GM19467 (cell line): ENCODE measurements around the gene C11orf54.

Source experiments
- ATAC-seq: cut with Tn5 transposase; IDR thresholded peaks from one replicate; pipeline ENCODE4 v1.9.1; 2021; ENCODE audit warnings: mild to moderate bottlenecking, moderate library complexity; ENCODE audit not compliant: unreplicated experiment

Gene C11orf54

DNA sequence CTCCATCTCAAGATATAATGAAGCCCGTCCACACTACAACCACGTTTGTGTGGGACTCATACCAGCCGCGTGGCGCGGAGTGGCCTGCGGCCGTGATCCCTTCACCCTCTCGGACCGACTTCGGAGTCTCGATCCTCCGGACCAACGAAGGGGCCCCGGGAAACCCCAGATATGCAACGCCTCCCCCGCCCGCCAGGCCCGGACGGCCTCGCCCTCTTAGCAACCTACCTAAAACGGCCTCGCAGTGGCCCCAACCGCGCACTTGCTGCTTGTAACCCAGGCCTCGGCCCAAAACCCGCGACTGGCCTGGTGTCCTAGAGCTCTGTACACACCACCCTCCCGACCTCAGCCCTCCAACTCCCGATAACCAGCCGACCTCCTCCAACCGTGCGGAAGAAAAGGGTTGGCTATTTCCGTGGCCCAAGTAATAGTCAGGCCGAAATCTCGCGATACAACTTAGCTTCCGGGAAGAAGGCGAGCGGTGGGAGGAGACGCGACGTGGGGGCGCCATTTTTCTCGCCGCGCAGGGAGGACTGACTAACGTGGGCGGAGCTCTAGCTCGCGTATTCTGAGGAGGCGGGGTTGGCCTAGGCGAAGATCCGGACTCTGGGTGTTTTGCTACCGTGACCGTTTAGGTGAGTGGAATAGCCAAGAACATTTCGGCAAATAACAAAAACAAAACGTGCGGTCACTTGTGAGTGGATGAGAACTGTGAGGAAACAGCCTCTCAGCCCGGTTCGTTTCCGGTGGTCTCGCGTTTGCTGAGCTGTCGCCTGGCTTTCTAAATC lies at the start of gene C11orf54, which contains the start of gene TAF1D:
C11orf54 (plus strand) TSS at position 579 of the 788 bp plus-strand sequence. CDS start 5,722 bp downstream, outside the sequence.
TAF1D (minus strand) TSS at position 402 of the 788 bp plus-strand sequence. CDS start 2,191 bp downstream, outside the sequence.
- ATAC-seq = peak; percentile 90

DNA sequence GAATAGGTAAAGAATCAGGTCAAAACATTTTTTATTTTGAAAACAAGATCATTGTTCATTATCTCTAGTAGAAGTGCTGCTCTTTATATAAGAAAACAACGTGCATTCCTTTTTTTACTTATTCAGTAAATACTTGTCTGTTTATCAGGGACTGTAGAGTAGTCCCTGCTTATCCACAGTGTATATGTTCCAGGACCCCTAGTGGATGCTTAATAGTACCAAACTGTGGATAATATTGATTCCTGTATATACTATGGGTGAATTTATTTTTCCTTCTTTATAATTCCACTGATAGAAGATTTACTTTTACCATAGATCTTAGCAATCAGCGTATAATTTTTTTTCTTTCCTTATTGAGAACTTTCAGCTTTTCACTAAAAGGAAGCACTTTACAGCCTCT lies 47.4 kb upstream of the C11orf54 start:
- no peak for ATAC-seq

DNA sequence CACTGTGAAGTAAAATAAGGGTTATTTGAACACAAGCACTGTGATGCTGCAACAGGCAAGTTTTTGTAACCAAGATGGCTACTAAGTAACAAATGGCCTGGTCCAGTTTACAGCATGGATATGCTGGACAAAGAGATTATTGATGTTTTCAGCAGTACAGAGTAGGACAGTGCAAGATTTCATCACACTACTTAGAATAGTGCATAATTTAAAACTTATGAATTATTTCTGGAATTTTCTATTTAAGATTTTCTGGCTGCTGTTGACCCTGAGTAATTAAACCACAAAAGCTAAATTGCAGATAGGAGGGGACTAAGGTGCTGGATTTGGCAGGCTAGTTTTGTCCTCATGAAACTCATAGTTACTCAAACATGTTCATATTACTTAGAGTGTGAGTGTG lies 46.9 kb upstream of the C11orf54 start:
- ATAC-seq = no peak

DNA sequence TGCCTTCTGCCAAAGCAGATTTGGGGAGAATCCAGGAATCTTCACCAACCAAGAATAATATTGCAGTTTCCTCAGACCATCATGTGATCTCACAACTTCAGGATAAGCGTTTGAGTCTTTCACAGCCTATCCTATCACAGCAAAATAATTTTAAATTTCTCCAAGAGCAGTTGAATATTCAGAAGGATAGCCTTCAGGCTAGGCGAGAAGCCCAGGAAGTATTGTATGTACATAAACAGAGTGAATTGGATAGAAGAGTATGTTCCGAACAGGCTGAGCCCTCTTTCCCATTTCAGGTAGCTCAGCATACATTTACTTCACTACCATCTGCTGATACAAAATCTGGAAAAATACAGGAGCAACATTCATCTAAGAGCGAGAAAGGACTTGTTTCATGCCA lies 43.9 kb upstream of the C11orf54 start:
- no peak for ATAC-seq

DNA sequence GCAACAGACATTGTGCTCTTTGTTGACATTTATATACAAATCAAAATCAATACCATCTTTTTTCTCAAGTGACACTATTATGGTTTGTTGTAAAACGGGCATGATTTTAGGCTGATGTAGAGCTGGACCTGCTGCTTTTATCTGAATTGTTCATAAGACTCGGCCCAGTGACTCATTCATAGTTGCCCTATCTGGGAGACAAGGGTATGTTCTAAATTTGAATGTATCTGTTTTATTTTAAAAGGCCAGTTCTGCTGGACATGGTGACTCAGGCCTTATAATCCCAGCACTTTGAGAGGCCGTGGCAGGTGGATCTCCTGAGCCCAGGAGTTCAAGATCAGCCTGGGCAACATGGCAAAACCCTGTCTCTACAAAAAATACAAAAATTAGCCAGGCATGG lies 40.6 kb upstream of the C11orf54 start:
- ATAC-seq = no peak

DNA sequence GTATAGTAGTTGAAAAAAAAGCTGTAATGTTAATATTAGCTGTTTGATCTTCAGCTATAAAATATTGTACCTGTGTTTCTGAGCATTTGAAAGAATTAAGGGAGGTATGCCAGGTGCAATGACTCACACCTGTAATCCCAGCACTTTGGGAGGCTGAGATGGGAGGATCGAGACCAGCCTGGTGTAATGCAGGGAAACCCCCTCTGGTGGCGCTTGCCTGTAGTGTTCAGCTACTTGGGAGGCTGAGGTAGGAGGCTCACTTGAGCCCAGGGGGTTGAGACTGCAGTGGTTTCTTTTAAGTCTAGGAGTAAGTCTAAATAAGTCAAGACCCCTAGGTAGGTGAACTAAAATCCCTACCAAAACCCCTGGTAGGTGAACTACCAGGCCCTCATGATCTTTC lies 37.2 kb upstream of the C11orf54 start:
- ATAC-seq = no peak

DNA sequence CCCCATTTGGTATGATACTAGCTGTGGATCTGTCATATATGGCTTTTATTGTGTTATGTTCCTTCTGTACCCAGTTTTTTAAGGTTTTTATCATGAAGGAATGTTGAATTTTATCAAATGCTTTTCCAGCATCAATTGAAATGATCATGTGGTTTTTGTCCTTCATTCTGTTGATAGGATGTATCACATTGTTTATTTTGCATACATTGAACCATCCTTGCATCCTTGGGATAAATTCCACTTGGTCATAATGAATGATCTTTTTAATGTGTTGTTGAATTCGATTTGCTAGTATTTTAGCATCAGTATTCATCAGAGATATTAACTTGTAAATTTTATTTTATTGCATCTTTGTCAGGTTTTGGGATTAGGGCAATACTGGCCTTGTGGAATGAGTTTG lies 31.2 kb upstream of the C11orf54 start:
- no peak for ATAC-seq

DNA sequence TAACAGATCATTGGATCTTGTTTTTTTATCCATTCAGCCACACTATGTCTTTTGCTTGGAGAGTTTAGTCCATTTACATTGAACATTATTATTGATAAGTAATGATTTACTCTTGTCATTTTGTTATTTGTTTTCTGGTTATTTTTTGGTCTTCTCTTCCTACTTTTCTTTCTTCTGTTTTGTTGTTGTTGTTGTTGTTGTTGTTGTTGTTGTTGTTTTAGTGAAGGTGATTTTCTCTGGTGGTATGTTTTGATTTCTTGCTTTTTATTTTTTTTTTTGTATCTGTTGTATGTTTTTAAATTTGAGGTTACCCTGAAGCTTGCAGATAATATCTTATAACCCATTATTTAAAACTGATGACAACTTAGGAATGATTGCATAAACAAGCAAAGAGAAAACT lies 28.8 kb upstream of the C11orf54 start:
- no peak for ATAC-seq

DNA sequence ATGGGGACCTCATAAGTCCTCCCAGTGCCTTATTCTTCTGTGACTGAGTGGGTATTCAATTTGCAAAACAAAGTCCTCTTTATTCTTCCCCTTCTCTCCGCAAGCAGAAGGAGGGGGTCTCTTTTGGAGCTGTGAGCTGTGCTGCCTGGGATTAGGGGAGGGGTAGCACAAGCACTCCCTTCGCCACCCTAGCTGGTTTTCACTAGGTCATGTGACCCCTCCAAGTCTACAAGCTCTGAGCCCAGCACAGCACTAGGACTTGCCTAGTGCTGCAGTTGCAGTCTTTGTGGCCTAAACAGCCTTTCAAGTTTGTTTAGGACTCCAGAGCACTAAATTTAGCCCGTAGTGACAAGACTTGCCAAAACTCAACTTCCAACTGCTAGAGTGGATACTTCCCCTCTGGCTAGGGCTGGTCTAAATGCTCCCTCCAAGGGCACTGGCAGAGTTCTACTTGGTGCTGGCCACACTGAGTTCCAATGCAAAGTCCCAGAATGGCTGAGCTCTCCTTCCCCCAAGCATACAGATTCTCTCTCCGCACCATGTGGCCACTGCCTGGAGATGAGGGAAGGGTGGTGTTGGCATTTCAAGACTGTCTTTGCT lies 25.6 kb upstream of the C11orf54 start:
- ATAC-seq = no peak

DNA sequence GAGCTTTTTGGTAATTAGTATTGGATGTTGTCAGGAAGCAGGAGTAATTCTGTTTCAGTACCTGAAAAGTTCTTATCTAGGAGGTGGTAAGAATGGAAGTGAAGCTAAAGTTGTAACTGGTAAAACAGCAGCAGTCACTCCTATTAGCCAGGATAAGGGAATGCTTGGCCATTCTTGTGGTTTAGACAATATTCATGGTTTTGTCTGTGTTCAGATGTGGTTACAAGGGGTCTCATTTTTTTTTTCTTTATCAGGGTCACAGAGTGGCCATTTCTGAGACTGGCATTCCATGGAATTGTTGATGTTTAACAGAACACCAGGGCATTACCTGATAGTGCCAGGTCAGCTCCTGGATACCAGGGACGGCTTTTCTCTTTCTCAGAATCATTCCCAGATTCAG lies 24.0 kb upstream of the C11orf54 start:
- ATAC-seq = no peak

DNA sequence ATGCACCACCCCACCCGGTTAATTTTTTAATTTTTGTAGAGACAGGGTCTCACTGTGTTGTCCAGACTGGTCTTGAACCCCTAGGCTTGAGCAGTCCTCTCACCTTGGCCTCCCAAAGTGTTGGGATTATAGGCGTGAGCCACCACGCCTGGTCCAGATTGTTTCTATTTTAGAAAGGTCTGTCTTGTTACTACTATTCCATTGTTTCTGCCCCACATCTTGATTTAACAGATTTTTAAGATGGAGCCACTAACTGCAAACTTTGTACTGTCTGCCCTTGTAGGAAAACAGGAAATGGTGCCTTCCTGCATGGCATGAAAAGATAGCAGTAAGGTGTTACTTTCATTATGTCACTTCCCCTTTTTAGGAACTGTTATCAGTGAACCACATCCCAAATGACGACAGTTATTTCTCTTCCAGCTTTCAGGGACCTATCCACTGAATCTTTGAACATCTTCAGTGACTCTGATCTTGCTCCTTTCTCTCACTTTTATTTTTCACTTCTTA lies 23.4 kb upstream of the C11orf54 start:
- ATAC-seq = peak; percentile 89

DNA sequence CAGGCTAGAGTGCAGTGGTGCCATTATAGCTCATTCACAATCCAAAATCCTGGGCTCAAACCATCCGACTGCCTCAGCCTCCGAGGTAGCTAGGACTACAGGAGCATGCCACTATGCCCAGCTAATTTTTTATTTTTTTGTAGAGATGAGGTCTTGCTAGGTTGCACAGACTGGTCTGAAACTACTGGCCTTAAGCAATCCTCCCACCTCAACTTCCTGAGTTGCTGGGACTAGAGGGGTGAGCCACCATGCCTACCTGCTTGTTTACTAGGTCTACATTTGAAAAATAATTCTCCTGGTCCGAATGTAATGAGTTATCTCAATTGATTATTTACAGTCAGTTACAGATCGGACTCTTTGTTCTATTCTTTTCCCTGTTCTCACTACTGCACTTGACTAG lies 22.2 kb upstream of the C11orf54 start:
- ATAC-seq = no peak

DNA sequence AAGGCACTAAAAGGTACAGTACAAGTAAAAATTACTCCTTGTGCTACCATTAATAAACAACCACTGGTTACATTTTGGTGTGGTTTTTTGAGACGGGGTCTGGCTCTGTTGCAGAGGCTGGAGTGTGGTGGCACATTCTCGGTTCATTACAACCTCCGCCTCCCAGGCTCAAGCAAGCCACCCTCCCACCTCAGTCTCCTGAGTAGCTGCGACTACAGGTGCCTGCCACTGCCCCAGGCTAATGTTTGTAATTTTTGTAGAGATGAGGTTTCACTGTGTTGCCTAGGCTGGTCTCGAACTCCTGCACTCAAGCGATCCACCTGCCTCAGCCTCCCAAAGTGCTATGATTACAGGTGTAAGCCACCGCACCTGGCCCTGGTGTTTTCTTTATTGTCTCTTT lies 20.9 kb upstream of the C11orf54 start:
- no peak for ATAC-seq

DNA sequence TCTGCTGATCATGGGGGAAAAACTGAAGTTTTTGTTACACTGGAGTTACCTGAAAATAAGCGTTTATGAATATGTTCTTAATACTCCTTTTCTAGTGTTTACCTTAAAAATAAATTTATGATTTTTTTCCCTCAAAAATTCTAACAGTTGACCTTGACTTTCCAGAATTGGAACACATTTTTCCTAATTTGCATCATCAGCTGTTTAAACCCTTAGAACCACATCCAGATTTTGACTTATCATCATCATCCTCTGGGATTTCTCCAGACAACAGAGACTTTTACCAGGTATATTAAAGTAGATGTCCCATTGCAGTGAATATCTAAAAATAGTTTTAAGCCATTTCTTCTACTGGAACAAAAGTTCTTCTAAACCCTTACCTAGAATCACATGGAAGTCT lies 17.4 kb upstream of the C11orf54 start:
- ATAC-seq = no peak

DNA sequence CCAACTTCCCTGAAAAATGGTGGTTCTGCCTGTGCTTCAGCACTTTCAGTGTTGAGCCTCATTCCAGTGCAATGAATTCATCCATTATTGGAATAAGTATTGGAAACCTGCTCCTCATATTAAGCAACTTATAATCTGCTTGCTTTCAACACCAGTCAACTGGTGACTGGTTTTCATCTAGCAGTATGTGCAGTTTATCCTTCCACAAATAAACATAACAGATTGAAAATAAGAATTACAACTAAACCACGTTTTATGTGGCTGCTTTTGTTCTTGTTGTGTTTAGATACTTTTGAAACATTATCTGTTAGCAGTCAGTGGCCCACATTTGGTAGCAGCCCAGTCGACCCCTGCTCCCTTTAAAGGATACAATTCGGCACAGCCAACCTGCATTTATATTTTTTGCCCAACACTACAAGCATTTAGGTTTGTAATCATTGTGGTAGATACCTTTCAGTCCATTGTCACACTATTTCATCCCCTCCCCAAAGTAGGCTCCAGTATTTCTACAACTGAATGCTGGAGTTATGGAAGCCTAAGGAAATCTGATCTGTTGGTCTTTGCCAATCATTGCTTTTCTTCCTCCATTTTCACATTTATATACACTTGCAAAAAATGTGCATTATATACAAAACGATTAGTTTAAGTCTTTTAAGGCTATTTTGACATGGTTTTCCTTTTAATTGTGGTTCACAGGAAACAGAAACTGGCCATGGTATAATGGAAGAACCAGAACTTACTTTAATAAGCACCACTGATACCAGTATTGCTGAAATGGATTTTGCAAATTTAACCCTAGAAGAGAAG lies 13.3 kb upstream of the C11orf54 start:
- no peak for ATAC-seq

DNA sequence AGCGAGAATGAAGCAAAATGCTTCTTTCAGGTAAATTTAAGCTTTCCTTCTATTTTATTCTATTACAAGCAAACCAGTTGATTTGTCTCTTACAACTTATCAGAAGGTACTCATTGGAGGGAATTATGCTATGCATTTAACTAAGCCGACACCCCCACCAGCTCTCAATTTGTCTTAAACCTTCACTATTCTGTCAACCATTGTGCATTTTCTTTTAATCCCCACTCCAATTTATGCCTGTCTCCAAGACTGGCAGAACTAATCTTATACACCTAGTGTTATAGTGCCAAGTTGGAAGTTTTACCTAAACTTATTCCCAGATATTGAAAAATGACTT lies 12.7 kb upstream of the C11orf54 start:
- ATAC-seq = no peak

DNA sequence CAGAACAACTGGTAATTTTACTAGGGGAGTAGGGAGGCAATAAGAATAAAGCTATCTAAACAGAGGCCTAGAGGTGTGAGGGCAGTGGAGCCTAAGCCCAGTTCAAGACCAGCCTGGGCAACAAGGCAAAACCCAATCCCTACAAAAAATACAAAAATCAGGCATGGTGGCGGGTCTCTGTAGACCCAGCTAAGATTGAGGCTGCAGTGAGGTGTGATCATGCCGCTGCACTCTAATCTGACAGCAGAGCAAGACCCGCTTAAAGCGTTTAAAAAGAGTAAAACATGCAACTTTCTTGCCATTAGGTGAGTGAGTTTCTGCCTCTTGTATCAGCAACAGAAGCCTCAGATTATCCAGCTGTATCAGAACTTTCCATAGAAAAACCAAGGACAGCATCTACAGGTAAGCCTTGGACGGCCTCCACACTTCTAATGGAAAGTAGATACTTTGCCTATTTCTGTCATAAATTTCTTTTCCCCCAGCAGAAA lies 12.3 kb upstream of the C11orf54 start:
- no peak for ATAC-seq

DNA sequence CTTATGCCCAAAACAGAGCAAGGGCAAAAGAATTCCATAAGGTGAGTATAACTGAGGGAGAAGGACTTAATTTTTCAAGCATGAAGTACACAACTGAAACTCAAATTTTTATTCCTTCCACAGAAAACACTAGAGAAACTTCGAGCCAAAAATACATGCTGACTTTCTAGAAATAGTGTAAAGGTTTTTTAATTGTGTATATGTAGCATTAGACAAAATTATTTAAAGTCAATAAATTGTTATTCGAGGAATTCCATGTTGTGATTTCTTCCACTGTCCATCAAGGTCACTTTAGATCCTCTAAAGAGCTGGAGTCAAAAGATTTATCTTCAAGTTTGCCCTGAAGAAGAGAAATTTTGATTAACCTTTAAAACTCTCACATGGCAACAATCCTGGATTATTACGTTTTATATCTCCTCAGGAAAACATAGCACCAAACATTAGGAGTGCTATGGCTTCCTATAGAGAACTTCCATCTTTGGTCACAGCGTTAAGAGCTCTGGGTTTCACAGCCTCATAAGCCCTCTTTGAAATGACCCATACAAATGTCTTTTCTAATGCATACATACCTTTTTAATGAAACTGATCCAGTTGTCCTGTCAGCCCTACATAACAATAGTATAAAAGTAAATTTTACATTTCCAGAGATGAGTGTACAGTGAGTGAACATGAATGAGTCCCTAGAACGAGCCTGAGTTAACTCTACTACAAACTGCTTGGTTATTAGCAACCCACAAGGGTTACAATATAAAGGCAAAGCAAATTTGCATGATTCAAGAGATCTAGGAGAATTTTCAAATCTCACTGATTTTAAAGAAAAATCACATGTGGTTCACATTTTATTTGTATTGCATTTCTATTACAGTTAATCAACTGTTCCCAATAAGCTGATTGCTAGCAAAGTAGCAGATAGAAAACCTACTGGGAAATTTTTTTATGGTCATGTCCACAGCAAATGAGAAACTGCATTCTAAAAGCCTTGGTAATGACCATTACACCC lies 11.1 kb upstream of the C11orf54 start:
- no peak for ATAC-seq

DNA sequence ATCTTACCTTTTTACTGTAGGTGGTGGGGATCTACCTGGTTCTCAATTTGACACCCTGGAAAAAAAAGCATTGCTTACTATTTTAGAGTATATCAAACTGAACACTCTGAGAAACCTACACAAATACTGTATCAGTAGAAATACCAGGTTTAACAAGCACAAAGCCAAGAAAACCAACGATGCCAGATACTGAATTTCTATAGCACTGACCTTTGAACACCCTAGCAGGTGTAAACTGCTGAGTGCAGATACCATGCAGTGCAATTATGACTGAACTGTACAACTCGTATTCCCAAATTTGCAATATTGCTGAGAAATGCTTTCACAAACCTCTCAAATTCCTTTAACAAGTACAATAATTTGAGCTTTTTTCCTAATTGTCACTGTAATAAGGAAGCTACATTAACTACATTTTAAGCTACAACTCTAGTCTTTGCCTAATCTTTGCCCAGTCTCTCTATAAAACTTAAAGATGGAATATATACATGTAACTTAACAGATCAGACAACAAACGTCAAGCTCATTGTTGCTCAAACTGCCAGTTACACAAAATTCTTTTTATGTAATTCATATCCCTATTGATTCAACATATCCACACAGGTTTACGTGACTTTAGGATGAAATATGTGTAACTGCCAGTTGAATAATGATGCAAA lies 9.1 kb upstream of the C11orf54 start:
- no peak for ATAC-seq

DNA sequence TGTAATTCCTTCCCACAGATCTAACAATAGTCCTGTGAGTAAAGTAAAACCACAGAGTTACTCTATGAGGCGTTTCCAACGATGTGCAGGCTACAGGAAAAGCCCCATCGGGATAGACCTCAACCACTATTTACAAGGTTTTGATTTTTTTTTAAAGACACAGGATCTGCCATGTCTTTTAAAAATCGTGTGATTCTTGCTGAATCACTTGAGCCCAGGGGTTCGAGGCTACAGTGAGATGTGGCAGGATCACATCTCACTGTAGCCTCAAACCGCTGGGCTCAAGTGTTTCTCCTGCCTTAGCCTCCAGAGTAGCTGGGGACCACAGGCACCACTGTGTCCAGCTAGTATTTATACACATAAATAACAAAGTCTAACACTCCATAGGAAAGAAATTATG lies 8.0 kb upstream of the C11orf54 start:
- ATAC-seq = no peak
